ENCODE results near the gene CORO7.

CORO7 gene

GRCh38 chr16:4325253-4325758 lies 91.1 kb downstream of the CORO7 start:
- H3K4me3 ChIP-seq (ENCODE audit: low read length), result no peak overlapping the region
- no peak for DNase-seq (ENCODE audit: low read depth)
- no peak for TF ChIP-seq CTCF (IDR thresholded peaks at IDR 0.05; ENCODE audit: insufficient read depth, low read depth, low read length, missing control alignments)

- no peak for DNase-seq (ENCODE audit: low read depth)
- no peak for TF ChIP-seq CTCF (IDR thresholded peaks at IDR 0.05; ENCODE audit: insufficient read depth, low read depth, low read length, missing control alignments)
- no peak overlapping the region for H3K4me3 ChIP-seq (ENCODE audit: low read length)
Observed at GRCh38 chr16:4324492-4325252, 91.7 kb downstream of the CORO7 start.

- DNase-seq (ENCODE audit: low read depth), result no peak
- TF ChIP-seq CTCF (IDR thresholded peaks at IDR 0.05; ENCODE audit: insufficient read depth, low read depth, low read length, missing control alignments), result no peak
- H3K4me3 ChIP-seq (ENCODE audit: low read length), result no peak overlapping the region
Observed at GRCh38 chr16:4323845-4324488, 92.4 kb downstream of the CORO7 start.

GRCh38 chr16:4323071-4323844 lies 93.1 kb downstream of the CORO7 start:
- H3K4me3 ChIP-seq (ENCODE audit: low read length), result no peak overlapping the region
- no peak for TF ChIP-seq CTCF (IDR thresholded peaks at IDR 0.05; ENCODE audit: insufficient read depth, low read depth, low read length, missing control alignments)
- DNase-seq (ENCODE audit: low read depth), result no peak

- no peak for TF ChIP-seq CTCF (IDR thresholded peaks at IDR 0.05; ENCODE audit: insufficient read depth, low read depth, low read length, missing control alignments)
- no peak for DNase-seq (ENCODE audit: low read depth)
- H3K4me3 ChIP-seq (ENCODE audit: low read length), result no peak overlapping the region
Observed at GRCh38 chr16:4322121-4323052, 94.0 kb downstream of the CORO7 start.
